Measurements from ENCODE around the gene RNF181. TPM values are rescaled to one million over a fixed set of nuclear protein-coding genes. Genes with fewer than 3 reads are reported as not detected.
A peak's percentile ranks its signal among the peaks of the same experiment; 100 is the strongest.

The RNF181 gene
- total and polyA plus RNA-seq, 2 of the 13 experiments (the other 11 are each of a cell fraction or from before 2014, with no cell fraction given) = 224 to 578 TPM

- no peak for TF ChIP-seq ZNF329 (CRISPR knock-in tag; IDR thresholded peaks at IDR 0.05; ENCODE audit: low read depth)
- no peak for TF ChIP-seq NFATC3 (CRISPR knock-in tag; IDR thresholded peaks at IDR 0.05)
- TF ChIP-seq ZNF441 (CRISPR knock-in tag; IDR thresholded peaks at IDR 0.05; ENCODE audit: borderline replicate concordance) = no peak
- TF ChIP-seq ZNF576 (CRISPR knock-in tag; IDR thresholded peaks at IDR 0.05) = no peak
- no peak for TF ChIP-seq PAX8 (CRISPR knock-in tag; IDR thresholded peaks at IDR 0.05; ENCODE audit: borderline replicate concordance)
- TF ChIP-seq KDM4B (CRISPR knock-in tag; IDR thresholded peaks at IDR 0.05) = no peak
- TF ChIP-seq MIER2 (CRISPR knock-in tag; IDR thresholded peaks at IDR 0.05) = peak; percentile 62
- no peak for TF ChIP-seq MED8 (CRISPR knock-in tag; IDR thresholded peaks at IDR 0.05; ENCODE audit: insufficient replicate concordance)
- TF ChIP-seq NPAS2 (CRISPR knock-in tag; IDR thresholded peaks at IDR 0.05; ENCODE audit: borderline replicate concordance) = no peak
- TF ChIP-seq, protein P1, sequence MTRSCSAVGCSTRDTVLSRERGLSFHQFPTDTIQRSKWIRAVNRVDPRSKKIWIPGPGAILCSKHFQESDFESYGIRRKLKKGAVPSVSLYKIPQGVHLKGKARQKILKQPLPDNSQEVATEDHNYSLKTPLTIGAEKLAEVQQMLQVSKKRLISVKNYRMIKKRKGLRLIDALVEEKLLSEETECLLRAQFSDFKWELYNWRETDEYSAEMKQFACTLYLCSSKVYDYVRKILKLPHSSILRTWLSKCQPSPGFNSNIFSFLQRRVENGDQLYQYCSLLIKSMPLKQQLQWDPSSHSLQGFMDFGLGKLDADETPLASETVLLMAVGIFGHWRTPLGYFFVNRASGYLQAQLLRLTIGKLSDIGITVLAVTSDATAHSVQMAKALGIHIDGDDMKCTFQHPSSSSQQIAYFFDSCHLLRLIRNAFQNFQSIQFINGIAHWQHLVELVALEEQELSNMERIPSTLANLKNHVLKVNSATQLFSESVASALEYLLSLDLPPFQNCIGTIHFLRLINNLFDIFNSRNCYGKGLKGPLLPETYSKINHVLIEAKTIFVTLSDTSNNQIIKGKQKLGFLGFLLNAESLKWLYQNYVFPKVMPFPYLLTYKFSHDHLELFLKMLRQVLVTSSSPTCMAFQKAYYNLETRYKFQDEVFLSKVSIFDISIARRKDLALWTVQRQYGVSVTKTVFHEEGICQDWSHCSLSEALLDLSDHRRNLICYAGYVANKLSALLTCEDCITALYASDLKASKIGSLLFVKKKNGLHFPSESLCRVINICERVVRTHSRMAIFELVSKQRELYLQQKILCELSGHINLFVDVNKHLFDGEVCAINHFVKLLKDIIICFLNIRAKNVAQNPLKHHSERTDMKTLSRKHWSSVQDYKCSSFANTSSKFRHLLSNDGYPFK (CRISPR knock-in tag; IDR thresholded peaks at IDR 0.05; ENCODE audit: borderline replicate concordance) = no peak
- TF ChIP-seq ZNF350 (CRISPR knock-in tag; IDR thresholded peaks at IDR 0.05; ENCODE audit: borderline replicate concordance, low read depth) = no peak
- TF ChIP-seq, protein P2, sequence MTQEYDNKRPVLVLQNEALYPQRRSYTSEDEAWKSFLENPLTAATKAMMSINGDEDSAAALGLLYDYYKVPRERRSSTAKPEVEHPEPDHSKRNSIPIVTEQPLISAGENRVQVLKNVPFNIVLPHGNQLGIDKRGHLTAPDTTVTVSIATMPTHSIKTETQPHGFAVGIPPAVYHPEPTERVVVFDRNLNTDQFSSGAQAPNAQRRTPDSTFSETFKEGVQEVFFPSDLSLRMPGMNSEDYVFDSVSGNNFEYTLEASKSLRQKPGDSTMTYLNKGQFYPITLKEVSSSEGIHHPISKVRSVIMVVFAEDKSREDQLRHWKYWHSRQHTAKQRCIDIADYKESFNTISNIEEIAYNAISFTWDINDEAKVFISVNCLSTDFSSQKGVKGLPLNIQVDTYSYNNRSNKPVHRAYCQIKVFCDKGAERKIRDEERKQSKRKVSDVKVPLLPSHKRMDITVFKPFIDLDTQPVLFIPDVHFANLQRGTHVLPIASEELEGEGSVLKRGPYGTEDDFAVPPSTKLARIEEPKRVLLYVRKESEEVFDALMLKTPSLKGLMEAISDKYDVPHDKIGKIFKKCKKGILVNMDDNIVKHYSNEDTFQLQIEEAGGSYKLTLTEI (CRISPR knock-in tag; conservative IDR thresholded peaks at IDR 0.05) = no peak
- peak; percentile 77; the same call in 1 of the 2 replicates for TF ChIP-seq ZNF772 (CRISPR knock-in tag; IDR thresholded peaks at IDR 0.05)
- TF ChIP-seq EZH2 (conservative IDR thresholded peaks at IDR 0.05; ENCODE audit: low read depth, low read length) = no peak
- TF ChIP-seq ZBTB43 (CRISPR knock-in tag; conservative IDR thresholded peaks at IDR 0.05) = no peak
- TF ChIP-seq HCFC1 (IDR thresholded peaks at IDR 0.05; ENCODE audit: low read depth, low read length) = no peak
- 0 out of 2 replicates have a peak, but pooled peaks have one; percentile 25 for TF ChIP-seq GABPB1 (CRISPR knock-in tag; IDR thresholded peaks at IDR 0.05)
- no peak for TF ChIP-seq SAFB2 (CRISPR knock-in tag; IDR thresholded peaks at IDR 0.05; ENCODE audit: borderline replicate concordance, low read depth)
- TF ChIP-seq ZBTB10 (CRISPR knock-in tag; IDR thresholded peaks at IDR 0.05; ENCODE audit: borderline replicate concordance) = no peak
Observed at GRCh38 chr2:85551698-85552678, 43.6 kb upstream of the RNF181 start (continued).
